Hypothalamus (tissue), 51 donors: ENCODE measurements around the gene ACSS2.

Experiments
- DNase-seq, 51 donors: peaks; one replicate each; lab custom pipeline; 2025; lab: John Stamatoyannopoulos, UW

The ACSS2 gene

GRCh38 chr20:34943808-34944567, 67.6 kb downstream of the ACSS2 start:
- DNase-seq = no peak

GRCh38 chr20:34945315-34946077, 69.1 kb downstream of the ACSS2 start:
- DNase-seq = no peak

GRCh38 chr20:34946661-34947060, 70.2 kb downstream of the ACSS2 start:
- DNase-seq = no peak

- DNase-seq = no peak
These were observed 70.9 kb downstream of the ACSS2 start for GRCh38 chr20:34947336-34947735.

- no peak for DNase-seq
These were observed 71.6 kb downstream of the ACSS2 start for GRCh38 chr20:34948030-34948429.

GRCh38 chr20:34949120-34949519, 72.7 kb downstream of the ACSS2 start:
- DNase-seq = no peak

GRCh38 chr20:34951252-34951651, 74.8 kb downstream of the ACSS2 start:
- no peak for DNase-seq

GRCh38 chr20:34951652-34952051, 75.2 kb downstream of the ACSS2 start:
- DNase-seq = no peak

GRCh38 chr20:34952671-34953070, 76.3 kb downstream of the ACSS2 start:
- no peak for DNase-seq

GRCh38 chr20:34953960-34954359, 77.5 kb downstream of the ACSS2 start:
- no peak for DNase-seq

- peak in 6 of 51 donors; percentile 6 to 49 (median 16) for DNase-seq
These were observed 78.5 kb downstream of the ACSS2 start for GRCh38 chr20:34954904-34955230.

GRCh38 chr20:34955231-34956040, 79.0 kb downstream of the ACSS2 start, which contains the start of the genes GSS and MYH7B:
Gene GSS, minus strand, starts transcription at chr20:34955806. Its CDS starts 3,954 bp downstream, at chr20:34951852.
Gene MYH7B, plus strand, starts transcription at chr20:34955868. Its CDS starts 22,138 bp downstream, at chr20:34978006.
- DNase-seq = peak; percentile 74 to 96 (median 91)

- DNase-seq = no peak
These were observed 79.6 kb downstream of the ACSS2 start for GRCh38 chr20:34956041-34956458.

GRCh38 chr20:34956751-34957472, 80.5 kb downstream of the ACSS2 start:
- DNase-seq = no peak

- no peak for DNase-seq
These were observed 88.1 kb downstream of the ACSS2 start for GRCh38 chr20:34964486-34964885.

- DNase-seq = no peak
These were observed 88.6 kb downstream of the ACSS2 start for GRCh38 chr20:34965051-34965450.

GRCh38 chr20:34967421-34967820, 91.0 kb downstream of the ACSS2 start:
- DNase-seq = no peak

GRCh38 chr20:34968042-34968775, 91.8 kb downstream of the ACSS2 start:
- no peak for DNase-seq

GRCh38 chr20:34970193-34970840, 93.9 kb downstream of the ACSS2 start:
- peak in 32 of 51 donors; percentile 16 to 82 (median 56) for DNase-seq
